Kasumi-1 (cell line): ENCODE data around the gene STOML1.

ENCODE experiments used
- DNase-seq, 2 experiments: peaks; one replicate each; lab custom pipeline; 2025; lab: John Stamatoyannopoulos, UW

Gene STOML1

DNA sequence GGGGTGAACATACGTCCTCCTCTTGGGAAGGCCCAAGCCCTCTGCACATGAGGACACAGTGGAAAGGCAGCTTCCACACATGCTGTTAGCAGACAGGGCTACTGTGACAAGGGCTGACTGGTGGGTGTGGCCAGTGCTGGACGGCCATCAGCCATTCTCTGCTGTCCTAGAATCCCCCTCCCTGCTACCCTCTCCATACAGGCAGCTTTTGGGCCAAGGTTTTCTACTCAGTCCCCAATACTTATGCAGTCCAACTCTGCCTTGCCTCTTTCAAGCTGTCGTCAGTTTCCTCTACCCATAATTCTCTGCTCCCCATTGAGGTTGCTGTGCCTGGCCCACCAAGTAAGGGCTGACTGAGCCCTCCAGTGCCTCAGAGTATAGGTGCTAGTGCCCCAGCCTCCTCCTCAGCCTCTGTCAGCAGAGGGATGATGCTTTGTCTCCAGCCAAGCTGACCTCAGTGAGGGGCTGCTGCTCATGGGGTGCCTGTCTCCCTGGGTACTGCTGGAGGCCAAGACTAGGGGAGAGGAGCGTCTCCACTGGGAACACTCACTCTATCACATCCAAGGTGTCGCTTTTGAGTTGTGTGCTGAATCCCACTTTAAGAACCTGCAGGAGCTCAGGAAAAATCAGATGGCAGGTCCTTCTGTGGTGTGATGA is 63.0 kb downstream of the STOML1 start:
- no peak for DNase-seq
